SH-SY5Y (cell line): ENCODE results near the gene PAX5.

Experiments used
- GATA2 ChIP-seq: IDR thresholded peaks from 2 replicates; pipeline ENCODE4 v1.6.1; 2011; ENCODE audit warnings: mild to moderate bottlenecking, low read depth, low read length
- GATA3 ChIP-seq: IDR thresholded peaks from 2 replicates; pipeline ENCODE4 v1.6.1; 2011; ENCODE audit warnings: low read depth, mild to moderate bottlenecking, low read length, moderate library complexity

Gene PAX5

DNA sequence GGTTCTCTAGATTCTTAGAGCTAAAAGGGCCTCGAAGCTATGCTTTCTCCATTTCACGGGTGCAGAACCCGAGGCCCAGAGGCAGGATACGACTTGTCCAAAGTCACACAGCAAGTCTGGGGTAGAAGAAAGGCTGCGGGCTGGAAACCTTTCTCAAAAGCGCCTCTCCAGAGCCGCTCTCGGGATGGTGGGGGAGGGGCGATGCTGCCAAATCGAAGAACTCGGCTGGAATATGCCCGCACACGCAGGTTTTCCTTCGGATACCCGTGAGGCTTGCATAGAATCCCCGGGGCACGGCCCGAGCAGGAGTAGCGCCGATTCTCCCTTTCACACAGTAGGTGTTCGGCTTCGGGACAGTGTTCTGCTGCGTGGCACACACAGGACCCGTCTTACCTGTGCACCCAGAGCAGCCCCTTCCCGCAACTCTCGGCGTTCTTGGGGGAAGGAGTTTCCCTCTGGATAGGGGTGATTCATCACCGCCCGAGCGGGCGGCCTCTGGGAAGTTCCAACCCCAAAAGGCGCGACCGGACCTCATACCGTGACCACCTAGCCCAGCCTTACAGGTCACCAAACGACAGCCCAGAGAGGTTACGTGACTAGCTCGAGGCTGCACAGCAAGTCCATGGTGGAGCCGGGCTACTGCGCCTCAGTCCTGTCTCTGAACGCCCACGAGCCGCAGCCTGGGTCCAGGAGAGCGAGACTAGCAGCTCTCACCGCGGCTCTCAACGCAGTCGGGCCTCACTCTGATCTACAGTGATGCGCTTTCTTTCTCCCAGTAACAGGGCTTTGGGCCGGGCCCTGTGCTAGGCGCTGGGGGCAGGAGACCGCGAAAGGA lies 4.1 kb downstream of the PAX5 start:
- TF ChIP-seq GATA3 (no peak), GATA2 (no peak)

DNA sequence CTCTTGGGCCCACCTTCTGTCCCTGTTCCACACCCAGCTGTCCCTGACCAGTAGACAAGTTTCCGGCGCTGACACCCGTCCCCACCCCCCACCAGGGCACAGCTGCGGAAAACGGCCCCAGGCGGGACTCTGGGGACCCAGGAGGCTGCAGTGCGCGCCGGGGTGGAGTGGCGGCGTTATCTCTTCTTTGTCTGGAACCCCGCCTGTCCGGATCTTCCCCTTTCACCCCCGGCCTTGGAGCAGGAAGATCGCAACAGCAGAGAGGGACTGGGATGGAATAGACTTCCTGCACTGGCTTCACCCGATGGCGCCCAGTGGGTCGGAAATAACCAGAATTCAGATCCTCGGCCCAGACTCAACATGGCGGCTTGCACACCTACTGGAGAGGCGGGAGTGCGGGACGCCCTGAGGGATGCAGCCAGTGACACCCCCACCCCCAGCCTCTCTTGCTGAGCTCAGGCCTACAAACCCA lies 4.7 kb downstream of the PAX5 start:
- TF ChIP-seq GATA3 (no peak), GATA2 (no peak)

DNA sequence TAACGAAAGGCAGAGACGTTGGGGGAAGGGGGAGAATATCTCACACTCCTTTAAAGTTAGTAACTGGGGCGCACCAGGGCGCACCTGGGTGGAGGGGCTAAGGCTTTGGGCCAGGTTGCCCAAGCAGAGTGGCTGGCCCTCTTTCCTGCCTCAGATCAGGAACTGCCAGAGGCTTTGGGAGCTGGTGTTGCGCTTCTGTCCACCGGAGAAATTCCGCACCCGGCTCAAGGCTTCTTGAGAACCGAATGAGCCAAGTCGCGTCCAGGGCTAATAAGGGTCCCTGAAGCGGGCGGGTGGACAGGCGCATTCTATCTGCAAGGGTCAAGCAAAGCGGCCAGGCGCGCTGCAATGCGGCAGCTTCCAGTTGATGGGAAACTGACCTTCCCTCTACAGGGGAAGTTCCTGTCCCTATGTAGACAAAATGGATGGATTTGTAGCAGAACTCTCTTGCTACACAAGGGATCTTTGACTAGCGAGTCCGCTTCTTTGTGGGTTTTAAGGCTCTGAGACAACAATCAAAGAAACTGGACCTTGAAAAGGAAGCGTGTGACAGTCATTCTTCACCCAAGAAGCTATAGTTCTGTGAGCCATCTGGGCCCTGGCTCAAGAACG lies 5.5 kb downstream of the PAX5 start:
- TF ChIP-seq GATA2 (no peak), GATA3 (no peak)

DNA sequence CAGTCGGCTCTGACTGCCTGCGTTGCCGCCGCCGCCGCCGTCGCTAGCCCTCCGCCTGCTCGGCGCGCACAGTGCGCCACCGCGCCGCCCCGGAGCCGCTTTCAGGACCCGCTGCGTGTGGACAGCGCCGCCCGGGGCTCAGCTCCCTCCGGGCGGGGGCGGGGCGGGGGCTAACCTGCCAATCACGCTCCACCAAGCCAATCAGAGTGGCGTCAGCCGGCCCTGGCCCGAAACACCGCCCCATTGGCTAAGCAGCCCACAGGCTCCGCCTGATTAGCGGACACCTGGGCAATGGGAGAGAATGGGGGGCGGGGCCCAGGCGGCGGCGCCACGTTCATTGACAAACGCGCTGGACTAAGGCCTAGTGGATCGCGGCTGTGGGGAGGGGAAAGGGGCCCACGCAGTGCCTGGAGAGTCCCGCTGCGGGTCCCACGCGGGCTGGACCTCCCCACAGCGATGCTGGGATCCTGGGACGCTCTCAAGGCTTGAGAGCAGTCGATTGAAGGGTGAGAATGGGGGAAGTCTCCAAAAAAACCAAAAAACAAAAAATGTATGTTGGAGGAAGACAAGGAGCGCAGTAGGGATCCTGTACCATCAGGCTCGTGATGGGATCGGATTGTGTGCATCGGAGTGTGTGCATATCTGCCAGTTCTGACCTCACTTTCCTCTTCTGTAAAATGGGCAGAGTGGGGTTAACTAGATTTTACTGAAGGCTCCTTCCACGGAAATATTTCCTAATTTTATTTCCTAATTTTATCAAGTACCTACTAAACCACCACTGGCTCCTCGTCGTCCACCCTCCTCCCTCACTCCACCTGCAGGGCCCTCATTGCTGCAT lies 6.3 kb downstream of the PAX5 start:
- TF ChIP-seq GATA3, result no peak
- TF ChIP-seq GATA2, result no peak

DNA sequence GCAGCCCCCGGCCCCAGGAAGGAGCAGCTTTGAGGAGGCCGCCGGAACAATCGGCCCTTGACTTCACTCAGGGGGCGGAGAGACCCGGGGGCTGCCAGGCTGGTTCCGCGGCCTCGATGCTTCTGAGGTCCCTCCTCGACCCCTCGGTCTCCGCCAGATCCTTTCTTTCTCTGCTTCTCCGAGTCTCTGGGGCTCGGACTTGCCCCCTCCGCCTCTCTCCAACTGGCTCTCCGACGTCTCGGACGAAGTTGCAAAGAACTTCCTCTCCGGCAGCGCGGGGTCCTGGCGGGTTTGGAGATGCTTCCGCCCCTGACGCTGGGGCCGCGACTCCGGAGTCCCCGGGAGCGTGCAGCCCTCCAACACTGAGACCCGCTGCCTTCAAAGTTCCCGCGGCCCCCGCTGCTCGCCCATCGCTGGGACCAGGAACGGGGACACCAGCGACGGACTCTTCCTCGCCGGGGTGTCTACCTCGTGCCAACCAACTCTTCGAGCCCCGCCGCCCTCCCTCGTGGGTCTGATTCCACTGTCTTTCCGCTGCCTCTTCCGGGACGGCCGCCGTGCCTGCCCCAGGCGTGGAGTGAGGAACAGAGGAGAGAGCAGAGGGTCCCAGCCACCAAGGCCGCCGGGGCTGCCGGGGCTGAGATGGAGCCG lies 7.0 kb downstream of the PAX5 start:
- TF ChIP-seq GATA3 (no peak), GATA2 (no peak)

DNA sequence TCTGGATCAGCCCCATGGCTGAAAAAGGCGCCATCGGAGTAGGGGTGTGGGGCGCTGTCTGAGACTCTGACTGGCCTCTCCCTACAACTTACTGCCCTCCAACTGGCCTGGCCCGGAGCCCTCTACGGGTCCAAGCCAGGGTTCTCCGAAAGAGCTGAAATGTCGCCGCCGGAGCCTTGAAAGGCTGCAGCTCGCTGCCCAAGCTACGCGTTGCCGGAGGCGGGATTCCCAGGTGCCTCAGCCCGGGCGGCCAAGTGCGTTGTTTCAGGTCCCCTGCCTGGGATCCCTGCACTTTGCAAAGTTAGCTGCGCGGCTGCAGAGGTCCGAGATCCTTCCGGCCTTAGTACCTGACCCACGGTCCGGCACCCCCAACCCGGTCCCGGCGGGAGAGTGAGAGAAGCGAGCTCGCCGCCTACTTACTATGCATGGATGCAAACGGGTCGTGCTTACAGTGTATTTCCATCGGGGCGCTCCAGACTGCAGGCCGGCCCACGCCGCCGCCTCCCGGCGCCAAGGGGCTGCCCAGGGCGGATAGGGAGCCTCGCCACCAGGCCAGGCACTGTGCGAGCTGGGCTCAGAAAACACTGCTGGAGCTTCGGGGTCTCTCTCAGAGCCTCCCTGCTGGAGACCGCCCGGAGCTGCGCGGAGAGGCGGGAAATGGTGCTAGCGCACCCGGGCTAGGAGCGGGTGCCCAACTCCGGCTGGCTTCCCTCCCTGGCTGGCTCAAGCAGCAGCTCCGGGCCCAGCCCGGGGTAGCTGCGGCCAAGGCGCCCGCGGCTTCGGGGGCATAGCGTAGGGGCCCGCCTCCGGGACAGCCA lies 7.7 kb downstream of the PAX5 start:
- TF ChIP-seq GATA3, result no peak
- TF ChIP-seq GATA2, result no peak

DNA sequence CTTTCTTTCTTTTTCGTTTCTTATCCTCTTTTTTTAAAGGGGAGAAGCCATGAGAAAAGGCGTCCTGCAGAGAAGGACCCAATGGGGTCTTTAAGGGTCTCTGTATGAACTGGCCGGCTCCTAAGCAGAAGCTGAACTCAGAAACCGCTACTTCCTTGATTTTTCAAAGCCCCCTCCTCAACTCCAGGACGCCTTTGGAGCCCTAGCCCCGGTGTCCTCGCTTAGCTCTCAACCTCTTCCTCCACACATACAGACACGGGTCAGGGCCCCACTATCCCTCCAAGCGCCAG lies 8.3 kb downstream of the PAX5 start:
- TF ChIP-seq GATA3 (no peak), GATA2 (no peak)

DNA sequence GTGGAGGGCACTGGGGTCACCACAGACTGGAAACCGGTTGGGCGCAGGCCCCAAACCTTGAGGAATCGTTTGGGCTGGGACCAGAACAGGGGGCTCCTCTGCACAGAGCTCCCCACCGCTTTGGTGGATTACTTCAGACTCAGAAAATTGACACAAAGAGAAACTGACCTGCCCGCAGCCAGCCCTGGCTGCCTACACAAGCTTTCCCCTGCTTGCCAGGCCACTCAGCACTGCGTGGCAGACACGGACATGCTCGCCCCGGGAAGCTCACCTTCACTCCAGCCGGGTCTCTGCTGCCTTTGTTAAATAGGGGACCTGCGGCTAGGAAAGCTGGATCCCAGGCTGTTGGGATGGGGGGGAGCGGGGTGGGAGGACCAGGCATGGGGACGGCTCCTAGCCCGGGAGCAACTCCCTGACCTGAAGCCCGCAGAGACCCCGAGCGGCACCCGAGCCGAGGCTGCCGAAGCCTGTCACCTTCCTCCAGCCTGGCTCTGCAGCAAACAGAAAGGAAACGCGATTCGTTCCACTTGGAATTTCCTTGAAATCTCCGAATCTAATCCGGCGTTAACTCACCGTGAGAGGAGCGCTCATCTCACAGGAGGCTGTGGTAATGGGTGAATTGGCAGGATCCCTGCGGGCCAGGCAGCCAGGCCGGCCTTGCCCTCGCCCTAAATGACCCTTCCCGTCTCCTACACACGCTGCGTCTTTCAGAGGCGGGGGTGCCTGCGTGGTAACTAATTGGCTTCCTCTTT lies 8.8 kb downstream of the PAX5 start:
- TF ChIP-seq GATA3 (no peak), GATA2 (no peak)

DNA sequence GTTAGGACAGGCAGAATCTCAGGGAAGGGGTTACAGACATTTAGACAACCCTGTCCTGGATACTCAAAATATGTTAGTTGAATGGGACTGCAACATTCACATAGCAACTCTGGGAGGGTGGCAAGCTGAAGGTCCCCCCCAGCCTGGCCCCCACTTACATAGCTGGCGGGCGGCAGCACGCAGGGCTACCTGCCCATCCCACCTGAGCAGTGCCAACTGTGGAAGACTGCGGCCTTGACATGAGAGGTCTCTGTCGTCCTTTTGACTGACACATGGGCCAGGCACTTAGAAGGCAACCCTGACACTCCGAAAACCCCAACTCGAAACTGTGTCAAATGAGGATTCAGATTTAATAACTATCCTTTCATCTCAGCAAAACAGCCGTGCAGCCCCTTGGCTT lies 16.5 kb downstream of the PAX5 start:
- no peak for TF ChIP-seq GATA2
- TF ChIP-seq GATA3, result no peak

DNA sequence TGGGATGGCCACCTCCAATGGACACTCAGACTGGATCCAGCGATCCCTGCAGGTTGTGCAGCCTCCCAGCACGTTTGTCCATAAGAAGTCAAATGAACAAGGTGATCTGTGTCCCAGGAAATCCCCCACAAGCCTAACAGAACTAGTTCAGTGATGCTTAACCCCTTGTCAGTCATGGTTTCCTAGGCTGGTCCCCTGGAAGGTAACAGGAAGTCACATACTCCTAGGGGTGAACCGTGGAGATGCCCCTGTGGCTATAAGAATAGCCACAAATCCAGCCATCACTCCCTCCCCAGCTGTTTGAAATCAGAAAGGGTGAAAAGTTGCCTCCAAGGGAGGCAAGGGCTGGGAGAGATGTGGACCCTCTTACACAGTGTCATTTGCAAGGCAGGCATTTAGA lies 22.5 kb downstream of the PAX5 start:
- no peak for TF ChIP-seq GATA3
- no peak for TF ChIP-seq GATA2

DNA sequence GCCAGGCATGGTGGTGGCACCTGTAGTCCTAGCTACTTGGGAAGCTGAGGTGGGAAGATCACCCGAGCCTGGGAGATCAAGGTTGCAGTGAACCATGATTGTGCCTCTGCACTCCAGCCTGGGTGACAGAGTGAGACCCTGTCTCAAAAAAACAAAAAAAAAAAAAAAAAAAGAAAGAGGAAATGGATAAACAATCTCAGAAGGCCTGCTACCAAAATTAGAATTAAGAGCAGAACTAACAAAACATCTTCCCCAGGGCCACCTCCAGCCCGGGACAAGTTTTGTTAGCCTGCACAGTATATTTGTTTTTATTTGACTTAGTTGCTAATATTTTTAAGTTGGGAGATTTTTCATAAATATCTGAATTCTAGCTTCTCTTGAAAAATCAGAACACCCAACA lies 23.1 kb downstream of the PAX5 start:
- no peak for TF ChIP-seq GATA2
- TF ChIP-seq GATA3, result no peak

DNA sequence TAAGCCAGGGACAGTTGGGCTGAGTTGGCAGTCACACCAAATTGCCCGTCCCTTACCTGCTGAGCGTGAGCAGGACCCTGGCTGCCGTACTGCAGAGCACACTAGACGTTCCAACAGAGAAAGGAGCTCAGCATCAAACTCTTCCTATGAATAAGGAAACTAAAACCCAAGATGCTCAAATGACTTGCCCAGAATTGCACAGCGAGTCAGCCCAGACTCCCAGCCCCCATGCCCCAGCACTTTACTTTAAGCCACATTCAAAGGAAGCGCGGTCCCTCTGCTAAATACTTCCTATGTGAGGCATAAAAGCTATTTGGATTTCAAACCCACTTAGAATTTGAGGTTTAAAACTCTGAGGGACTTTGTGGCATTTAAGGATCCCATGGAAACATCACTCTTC lies 23.9 kb downstream of the PAX5 start:
- TF ChIP-seq GATA2, result no peak
- no peak for TF ChIP-seq GATA3

DNA sequence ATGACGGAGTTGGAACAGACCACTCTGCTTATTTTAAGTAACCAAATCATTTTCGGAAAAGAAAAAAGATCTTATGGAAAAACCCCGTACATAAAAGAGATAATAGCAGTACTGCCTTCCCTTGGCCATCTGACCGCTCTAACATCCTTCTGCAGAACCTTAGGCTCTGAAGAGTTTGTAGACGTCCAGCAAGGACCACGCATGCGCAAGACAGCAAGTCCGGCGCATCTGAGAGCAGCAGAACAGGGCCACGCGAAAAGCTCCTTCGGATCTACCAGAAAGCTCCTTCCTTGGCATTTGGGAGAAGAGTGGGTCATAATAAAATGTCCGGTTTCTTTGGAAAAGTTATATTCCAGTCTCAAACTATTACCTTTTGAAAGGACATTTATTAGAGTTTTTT lies 26.8 kb downstream of the PAX5 start:
- no peak for TF ChIP-seq GATA3
